ENCODE data around the gene ERP27. TPM values are rescaled to one million over a fixed set of nuclear protein-coding genes. Genes with fewer than 3 reads are reported as not detected.
A peak's percentile ranks its signal among the peaks of the same experiment; 100 is the strongest.

ERP27 gene
- total RNA-seq, 1 donor from 2014 or later = not detected

- Histone ChIP-seq H3K27me3 (no peaks in the 10 kb centered on the region), H3K4me3 (no peak overlapping the region), H3K36me3 (no peaks in the 10 kb centered on the region), H3F3A (ENCODE audit: low read depth) (no peaks in the 10 kb centered on the region), H3K27ac (no peak overlapping the region), H3K4me2 (no peak overlapping the region), H4K20me1 (ENCODE audit: low read depth) (no peaks in the 10 kb centered on the region), H3K9ac (no peak overlapping the region), H3K79me2 (ENCODE audit: low read depth) (no peaks in the 10 kb centered on the region), H3K9me3 (ENCODE audit: low read depth) (no peaks in the 10 kb centered on the region), H3K4me1 (no peaks in the 10 kb centered on the region), H2AFZ (replicated peaks) (no peak overlapping the region)
- Mint-ChIP-seq H3K27me3 (ENCODE audit: insufficient read depth, low read depth) (no peaks in the 10 kb centered on the region), H3K36me3 (no peaks in the 10 kb centered on the region), H3K4me1 (peaks cover 4% of the 10 kb centered on the region), H3K9me3 (no peaks in the 10 kb centered on the region), H3K4me3 (no peak overlapping the region), H3K27ac (no peak overlapping the region)
- TF ChIP-seq CTCF (IDR thresholded peaks at IDR 0.05) (no peak), EZH2 (IDR thresholded peaks at IDR 0.05) (no peak), EZH2phosphoT487 (IDR thresholded peaks at IDR 0.05) (no peak)
- no peak for DNase-seq (ENCODE audit: low spot score)
Observed at GRCh38 chr12:14930299-14930698, 8.0 kb downstream of the ERP27 start.

- H3K4me3 ChIP-seq = no peak overlapping the region
- no peaks in the 10 kb centered on the region for H4K20me1 ChIP-seq (ENCODE audit: low read depth)
- no peaks in the 10 kb centered on the region for H3K79me2 ChIP-seq (ENCODE audit: low read depth)
- no peaks in the 10 kb centered on the region for H3K4me1 ChIP-seq
- Mint-ChIP-seq H3K27me3 (ENCODE audit: insufficient read depth, low read depth) (no peaks in the 10 kb centered on the region), H3K36me3 (no peaks in the 10 kb centered on the region), H3K9me3 (no peaks in the 10 kb centered on the region), H3K4me3 (no peak overlapping the region), H3K4me1 (peaks cover 4% of the 10 kb centered on the region), H3K27ac (no peak overlapping the region)
- no peaks in the 10 kb centered on the region for H3K9me3 ChIP-seq (ENCODE audit: low read depth)
- no peaks in the 10 kb centered on the region for H3K27me3 ChIP-seq
- no peaks in the 10 kb centered on the region for H3F3A ChIP-seq (ENCODE audit: low read depth)
- no peak overlapping the region for H3K27ac ChIP-seq
- no peak for TF ChIP-seq EZH2 (IDR thresholded peaks at IDR 0.05)
- TF ChIP-seq EZH2phosphoT487 (IDR thresholded peaks at IDR 0.05) = no peak
- no peak for TF ChIP-seq CTCF (IDR thresholded peaks at IDR 0.05)
- no peaks in the 10 kb centered on the region for H3K36me3 ChIP-seq
- H3K9ac ChIP-seq = no peak overlapping the region
- peak overlapping the region; percentile 60 for H2AFZ ChIP-seq (replicated peaks)
- no peak for DNase-seq (ENCODE audit: low spot score)
- no peak overlapping the region for H3K4me2 ChIP-seq
Observed at GRCh38 chr12:14928931-14929330, 9.4 kb downstream of the ERP27 start.

GRCh38 chr12:14927267-14927666 is 11.1 kb downstream of the ERP27 start:
- Mint-ChIP-seq H3K27ac (no peak overlapping the region), H3K4me3 (no peak overlapping the region), H3K9me3 (no peaks in the 10 kb centered on the region), H3K27me3 (ENCODE audit: insufficient read depth, low read depth) (no peaks in the 10 kb centered on the region), H3K36me3 (no peaks in the 10 kb centered on the region), H3K4me1 (peaks cover 4% of the 10 kb centered on the region)
- H4K20me1 ChIP-seq (ENCODE audit: low read depth) = no peaks in the 10 kb centered on the region
- no peaks in the 10 kb centered on the region for H3F3A ChIP-seq (ENCODE audit: low read depth)
- no peak for TF ChIP-seq EZH2 (IDR thresholded peaks at IDR 0.05)
- TF ChIP-seq CTCF (IDR thresholded peaks at IDR 0.05) = no peak
- no peak for TF ChIP-seq EZH2phosphoT487 (IDR thresholded peaks at IDR 0.05)
- H3K27me3 ChIP-seq = no peaks in the 10 kb centered on the region
- no peak for DNase-seq (ENCODE audit: low spot score)
- H3K9ac ChIP-seq = no peak overlapping the region
- H3K4me3 ChIP-seq = no peak overlapping the region
- H3K36me3 ChIP-seq = no peaks in the 10 kb centered on the region
- H2AFZ ChIP-seq (replicated peaks) = no peak overlapping the region
- H3K9me3 ChIP-seq (ENCODE audit: low read depth) = no peaks in the 10 kb centered on the region
- no peak overlapping the region for H3K4me2 ChIP-seq
- H3K4me1 ChIP-seq = no peaks in the 10 kb centered on the region
- H3K79me2 ChIP-seq (ENCODE audit: low read depth) = no peaks in the 10 kb centered on the region
- no peak overlapping the region for H3K27ac ChIP-seq

Measured in neural progenitor cell (in vitro differentiated cells).